Cardiac muscle cell (in vitro differentiated cells and primary cell): ENCODE results near the gene TALDO1. TPM values are rescaled to one million over a fixed set of nuclear protein-coding genes. Genes with fewer than 3 reads are reported as not detected.

ENCODE experiments used
- DNase-seq, 2 donors: peaks; one replicate each; pipeline versions ENCODE4 v3.0.0 to v3.0.0-alpha.2; 2010 to 2017; ENCODE audit warnings: low read depth in 1 of 2, low spot score in 1 of 2
- H3K27ac ChIP-seq: fragments of 200-600 bp; sonication (generic); 2 replicates; pipeline ENCODE4 v1.5.1; 2016
- H3K27me3 ChIP-seq: fragments of 200-600 bp; sonication (generic); 2 replicates; pipeline ENCODE4 v1.6.0; 2016; ENCODE audit warnings: control low read depth
- H3K36me3 ChIP-seq: fragments of 200-600 bp; sonication (generic); 2 replicates; pipeline ENCODE4 v1.5.1; 2016; ENCODE audit warnings: control low read depth
- H3K4me1 ChIP-seq: fragments of 200-600 bp; sonication (generic); 2 replicates; pipeline ENCODE4 v1.8.1; 2017; ENCODE audit warnings: low read depth, mild to moderate bottlenecking, mixed run types
- H3K4me3 ChIP-seq: fragments of 200-600 bp; sonication (generic); 2 replicates; pipeline ENCODE4 v1.5.1; 2016; ENCODE audit warnings: mild to moderate bottlenecking
- H3K9me3 ChIP-seq: fragments of 200-600 bp; sonication (generic); 2 replicates; pipeline ENCODE4 v1.5.1; 2017; ENCODE audit warnings: low read depth, mild to moderate bottlenecking, control low read depth
- CTCF ChIP-seq: IDR thresholded peaks from 2 replicates; pipeline ENCODE4 v1.5.1; 2012; ENCODE audit warnings: low read depth, mild to moderate bottlenecking, low read length
- polyA plus RNA-seq: library from polyadenylated mRNA; unstranded; fragments of >200 nt; fragmentation: Nextera tagmentation; extraction: Ambion mirVana; gene quantifications from 2 replicates; pipeline ENCODE4 v1.2.1, GENCODE V29; 2016
- total RNA-seq: library from RNA; depleted of rRNA; stranded (reverse); fragments of >200 nt; gene quantifications from 2 replicates; pipeline ENCODE4 v1.2.3, GENCODE V29; 2016

The TALDO1 gene
- total and polyA plus RNA-seq, 2 experiments from 2014 or later: 144 to 174 TPM

GRCh38 chr11:792873-793272, 45.6 kb downstream of the TALDO1 start:
- no peak overlapping the region for H3K27ac ChIP-seq
- H3K27me3 ChIP-seq: no peaks in the 10 kb centered on the region
- peaks cover 21% of the 10 kb centered on the region for H3K4me1 ChIP-seq
- no peak for TF ChIP-seq CTCF
- H3K4me3 ChIP-seq: no peak overlapping the region
- no peaks in the 10 kb centered on the region for H3K36me3 ChIP-seq
- H3K9me3 ChIP-seq: no peaks in the 10 kb centered on the region
- no peak for DNase-seq

GRCh38 chr11:793556-793955, 46.3 kb downstream of the TALDO1 start:
- Histone ChIP-seq H3K4me3 (no peak overlapping the region), H3K9me3 (no peaks in the 10 kb centered on the region), H3K4me1 (peaks cover 21% of the 10 kb centered on the region), H3K27me3 (no peaks in the 10 kb centered on the region), H3K27ac (no peak overlapping the region), H3K36me3 (no peaks in the 10 kb centered on the region)
- DNase-seq: no peak
- no peak for TF ChIP-seq CTCF

- H3K27me3 ChIP-seq: no peaks in the 10 kb centered on the region
- no peaks in the 10 kb centered on the region for H3K36me3 ChIP-seq
- TF ChIP-seq CTCF: no peak
- H3K4me1 ChIP-seq: peaks cover 20% of the 10 kb centered on the region
- no peaks in the 10 kb centered on the region for H3K9me3 ChIP-seq
- no peak overlapping the region for H3K4me3 ChIP-seq
- no peak overlapping the region for H3K27ac ChIP-seq
- no peak for DNase-seq
Observed at GRCh38 chr11:794013-794765, 46.9 kb downstream of the TALDO1 start.

GRCh38 chr11:794766-795633, 47.7 kb downstream of the TALDO1 start:
- Histone ChIP-seq H3K9me3 (no peaks in the 10 kb centered on the region), H3K27ac (no peak overlapping the region), H3K4me3 (no peak overlapping the region), H3K36me3 (no peaks in the 10 kb centered on the region), H3K4me1 (peaks cover 15% of the 10 kb centered on the region), H3K27me3 (no peaks in the 10 kb centered on the region)
- TF ChIP-seq CTCF: no peak
- no peak for DNase-seq

GRCh38 chr11:795634-796564, 48.6 kb downstream of the TALDO1 start:
- peak; percentile 46 to 84 for DNase-seq

More at GRCh38 chr11:795634-796564, 48.6 kb downstream of the TALDO1 start:
- Histone ChIP-seq H3K27ac (peak overlapping the region; percentile 58), H3K27me3 (no peaks in the 10 kb centered on the region), H3K9me3 (no peaks in the 10 kb centered on the region), H3K36me3 (no peaks in the 10 kb centered on the region), H3K4me3 (no peak overlapping the region), H3K4me1 (peaks cover 15% of the 10 kb centered on the region)
- no peak for TF ChIP-seq CTCF
